ENCODE measurements around the gene ERCC4. TPM values are rescaled to one million over a fixed set of nuclear protein-coding genes. Genes with fewer than 3 reads are reported as not detected.

ERCC4 gene
- total RNA-seq, 1 donor from 2014 or later, result 11.4 TPM

- Histone ChIP-seq H3K4me1 (no peaks in the 10 kb centered on the region), H3K79me2 (ENCODE audit: low read depth) (no peaks in the 10 kb centered on the region), H4K20me1 (ENCODE audit: low read depth) (no peaks in the 10 kb centered on the region), H3K9ac (no peak overlapping the region), H3K4me2 (no peak overlapping the region), H3K9me3 (ENCODE audit: low read depth) (no peaks in the 10 kb centered on the region), H3K36me3 (no peaks in the 10 kb centered on the region), H2AFZ (replicated peaks) (peak overlapping the region; percentile 68), H3K4me3 (no peak overlapping the region), H3F3A (ENCODE audit: low read depth) (peaks cover 5% of the 10 kb centered on the region), H3K27ac (no peak overlapping the region), H3K27me3 (no peaks in the 10 kb centered on the region)
- DNase-seq (ENCODE audit: low spot score), result no peak
- no peaks in the 10 kb centered on the region for H3K9me3 Mint-ChIP-seq
- no peak overlapping the region for H3K4me3 Mint-ChIP-seq
- H3K27ac Mint-ChIP-seq, result no peak overlapping the region
- TF ChIP-seq EZH2phosphoT487 (IDR thresholded peaks at IDR 0.05), result no peak
- TF ChIP-seq CTCF (IDR thresholded peaks at IDR 0.05), result no peak
- TF ChIP-seq EZH2 (IDR thresholded peaks at IDR 0.05), result no peak
- peaks cover 6% of the 10 kb centered on the region for H3K4me1 Mint-ChIP-seq
- no peaks in the 10 kb centered on the region for H3K27me3 Mint-ChIP-seq (ENCODE audit: insufficient read depth, low read depth)
- peaks cover 2% of the 10 kb centered on the region for H3K36me3 Mint-ChIP-seq
Observed at GRCh38 chr16:13994239-13995106, 74.5 kb downstream of the ERCC4 start.

GRCh38 chr16:13995194-13995593 is 75.2 kb downstream of the ERCC4 start:
- TF ChIP-seq EZH2phosphoT487 (IDR thresholded peaks at IDR 0.05), result no peak
- TF ChIP-seq CTCF (IDR thresholded peaks at IDR 0.05), result no peak
- no peak for TF ChIP-seq EZH2 (IDR thresholded peaks at IDR 0.05)
- H3K4me2 ChIP-seq, result no peak overlapping the region

GRCh38 chr16:13996778-13997288 is 76.9 kb downstream of the ERCC4 start:
- peaks cover 3% of the 10 kb centered on the region for H3K9me3 Mint-ChIP-seq
- no peak for DNase-seq (ENCODE audit: low spot score)
- peak overlapping the region; percentile 7 for H3K27ac Mint-ChIP-seq
- H3K4me3 Mint-ChIP-seq, result no peak overlapping the region
- peaks cover 23% of the 10 kb centered on the region for H3K4me1 Mint-ChIP-seq
- Histone ChIP-seq H3K4me3 (no peak overlapping the region), H2AFZ (replicated peaks) (no peak overlapping the region), H3K4me1 (no peaks in the 10 kb centered on the region), H3K9ac (no peak overlapping the region), H4K20me1 (ENCODE audit: low read depth) (no peaks in the 10 kb centered on the region), H3K9me3 (ENCODE audit: low read depth) (no peaks in the 10 kb centered on the region), H3K27ac (no peak overlapping the region), H3K27me3 (no peaks in the 10 kb centered on the region), H3K79me2 (ENCODE audit: low read depth) (no peaks in the 10 kb centered on the region), H3K36me3 (no peaks in the 10 kb centered on the region), H3K4me2 (no peak overlapping the region), H3F3A (ENCODE audit: low read depth) (no peaks in the 10 kb centered on the region)
- H3K27me3 Mint-ChIP-seq (ENCODE audit: insufficient read depth, low read depth), result peaks cover 4% of the 10 kb centered on the region
- H3K36me3 Mint-ChIP-seq, result peaks cover 2% of the 10 kb centered on the region
- TF ChIP-seq CTCF (IDR thresholded peaks at IDR 0.05), result no peak
- TF ChIP-seq EZH2phosphoT487 (IDR thresholded peaks at IDR 0.05), result no peak
- TF ChIP-seq EZH2 (IDR thresholded peaks at IDR 0.05), result no peak

More at GRCh38 chr16:13995194-13995593, 75.2 kb downstream of the ERCC4 start:
- H3K36me3 Mint-ChIP-seq, result peaks cover 2% of the 10 kb centered on the region
- H3K4me3 Mint-ChIP-seq, result no peak overlapping the region
- H3K4me1 Mint-ChIP-seq, result peaks cover 12% of the 10 kb centered on the region
- Histone ChIP-seq H3K36me3 (no peaks in the 10 kb centered on the region), H3K9me3 (ENCODE audit: low read depth) (no peaks in the 10 kb centered on the region), H3F3A (ENCODE audit: low read depth) (peaks cover 5% of the 10 kb centered on the region), H4K20me1 (ENCODE audit: low read depth) (no peaks in the 10 kb centered on the region), H3K27ac (no peak overlapping the region), H3K4me1 (no peaks in the 10 kb centered on the region), H3K27me3 (no peaks in the 10 kb centered on the region), H3K79me2 (ENCODE audit: low read depth) (no peaks in the 10 kb centered on the region), H3K9ac (no peak overlapping the region), H3K4me3 (no peak overlapping the region), H2AFZ (replicated peaks) (no peak overlapping the region)
- no peak for DNase-seq (ENCODE audit: low spot score)
- H3K9me3 Mint-ChIP-seq, result no peaks in the 10 kb centered on the region
- no peak overlapping the region for H3K27ac Mint-ChIP-seq
- no peaks in the 10 kb centered on the region for H3K27me3 Mint-ChIP-seq (ENCODE audit: insufficient read depth, low read depth)

Measured in neural progenitor cell (in vitro differentiated cells).